Renal pelvis (tissue), 12 donors: ENCODE results near the gene IGFBP5. TPM values are rescaled to one million over a fixed set of nuclear protein-coding genes. Genes with fewer than 3 reads are reported as not detected.

ENCODE experiments used
- DNase-seq: peaks from one replicate; pipeline ENCODE4 v3.0.0-alpha.2; 2013
- long read RNA-seq, 16 experiments: transcript quantifications; one replicate each; lab custom pipeline, GENCODE V29; 2026
- polyA plus RNA-seq, 3 donors: library from polyadenylated mRNA; unstranded; fragments of 120-200 nt; gene quantifications; one replicate each; pipeline ENCODE4 v1.2.1, GENCODE V29; 2013; ENCODE audit not compliant: insufficient read length in 3 of 3

The IGFBP5 gene, protein sequence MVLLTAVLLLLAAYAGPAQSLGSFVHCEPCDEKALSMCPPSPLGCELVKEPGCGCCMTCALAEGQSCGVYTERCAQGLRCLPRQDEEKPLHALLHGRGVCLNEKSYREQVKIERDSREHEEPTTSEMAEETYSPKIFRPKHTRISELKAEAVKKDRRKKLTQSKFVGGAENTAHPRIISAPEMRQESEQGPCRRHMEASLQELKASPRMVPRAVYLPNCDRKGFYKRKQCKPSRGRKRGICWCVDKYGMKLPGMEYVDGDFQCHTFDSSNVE
- 100 to 1,000 TPM; 267 to 355 (median 272) TPM for polyA plus RNA-seq
- long read RNA-seq, donor 1, full-length matches to known transcripts, result 75 of 88 reads
- long read RNA-seq, donor 1, partial matches to known transcripts, result 13 of 88 reads
- long read RNA-seq, donor 1, other reads (novel, unspliced or antisense), result 0 of 88 reads
- long read RNA-seq, donor 2, full-length matches to known transcripts, result 115 of 121 reads
- long read RNA-seq, donor 2, partial matches to known transcripts, result 6 of 121 reads
- long read RNA-seq, donor 2, other reads (novel, unspliced or antisense), result 0 of 121 reads
- long read RNA-seq, donor 3, full-length matches to known transcripts, result 149 of 182 reads
- long read RNA-seq, donor 3, partial matches to known transcripts, result 33 of 182 reads
- long read RNA-seq, donor 3, other reads (novel, unspliced or antisense), result 0 of 182 reads
- long read RNA-seq, donor 4, full-length matches to known transcripts, result 69 of 85 reads
- long read RNA-seq, donor 4, partial matches to known transcripts, result 16 of 85 reads
- long read RNA-seq, donor 4, other reads (novel, unspliced or antisense), result 0 of 85 reads
- long read RNA-seq, donor 5, full-length matches to known transcripts, result 59 of 71 reads
- long read RNA-seq, donor 5, partial matches to known transcripts, result 12 of 71 reads
- long read RNA-seq, donor 5, other reads (novel, unspliced or antisense), result 0 of 71 reads
- long read RNA-seq, donor 6, full-length matches to known transcripts, result 79 of 89 reads
- long read RNA-seq, donor 6, partial matches to known transcripts, result 10 of 89 reads
- long read RNA-seq, donor 6, other reads (novel, unspliced or antisense), result 0 of 89 reads
- long read RNA-seq, donor 7, full-length matches to known transcripts, result 169 of 260 reads
- long read RNA-seq, donor 7, partial matches to known transcripts, result 83 of 260 reads
- long read RNA-seq, donor 7, other reads (novel, unspliced or antisense), result 8 of 260 reads
- long read RNA-seq, donor 8, full-length matches to known transcripts, result 269 of 362 reads
- long read RNA-seq, donor 8, partial matches to known transcripts, result 82 of 362 reads
- long read RNA-seq, donor 8, other reads (novel, unspliced or antisense), result 11 of 362 reads
- long read RNA-seq, donor 9, full-length matches to known transcripts, result 137 of 215 reads
- long read RNA-seq, donor 9, partial matches to known transcripts, result 78 of 215 reads
- long read RNA-seq, donor 9, other reads (novel, unspliced or antisense), result 0 of 215 reads
- long read RNA-seq, donor 10, full-length matches to known transcripts, result 112 of 190 reads
- long read RNA-seq, donor 10, partial matches to known transcripts, result 78 of 190 reads
- long read RNA-seq, donor 10, other reads (novel, unspliced or antisense), result 0 of 190 reads
- long read RNA-seq, donor 11, full-length matches to known transcripts, result 78 of 246 reads
- long read RNA-seq, donor 11, partial matches to known transcripts, result 168 of 246 reads
- long read RNA-seq, donor 11, other reads (novel, unspliced or antisense), result 0 of 246 reads
- long read RNA-seq, donor 12, full-length matches to known transcripts, result 138 of 189 reads
- long read RNA-seq, donor 12, partial matches to known transcripts, result 51 of 189 reads
- long read RNA-seq, donor 12, other reads (novel, unspliced or antisense), result 0 of 189 reads
- long read RNA-seq, donor 13, full-length matches to known transcripts, result 44 of 80 reads
- long read RNA-seq, donor 13, partial matches to known transcripts, result 36 of 80 reads
- long read RNA-seq, donor 13, other reads (novel, unspliced or antisense), result 0 of 80 reads
- long read RNA-seq, donor 14, result 0 reads
- long read RNA-seq, donor 15, full-length matches to known transcripts, result 140 of 162 reads
- long read RNA-seq, donor 15, partial matches to known transcripts, result 17 of 162 reads
- long read RNA-seq, donor 15, other reads (novel, unspliced or antisense), result 5 of 162 reads
- long read RNA-seq, donor 16, full-length matches to known transcripts, result 145 of 262 reads
- long read RNA-seq, donor 16, partial matches to known transcripts, result 110 of 262 reads
- long read RNA-seq, donor 16, other reads (novel, unspliced or antisense), result 7 of 262 reads

DNA sequence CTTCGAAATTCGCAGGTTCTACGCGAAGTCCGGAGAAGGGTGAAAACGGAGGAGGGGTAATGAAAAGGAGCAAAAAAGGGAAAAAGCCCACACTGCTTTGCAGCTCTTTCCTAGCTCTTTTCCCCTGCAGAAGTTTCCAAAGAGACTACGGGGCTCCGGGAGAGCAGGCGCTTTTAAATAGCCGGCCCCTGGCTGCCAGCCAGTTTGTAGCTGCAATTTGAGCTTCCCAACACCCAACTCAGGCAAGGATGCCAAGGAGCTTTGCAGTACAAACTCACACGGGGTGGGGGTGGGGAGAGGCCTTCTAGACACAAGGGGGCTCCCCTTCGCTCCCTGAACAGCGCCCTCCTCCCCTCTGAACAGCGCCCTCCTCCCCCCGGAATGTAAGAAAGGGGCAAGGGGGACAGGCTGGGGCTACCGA is at the start of gene IGFBP5:
IGFBP5 (minus strand) TSS at position 149 of the 421 bp plus-strand sequence. CDS start 774 bp downstream, outside the sequence.
- DNase-seq, result peak; percentile 94

DNA sequence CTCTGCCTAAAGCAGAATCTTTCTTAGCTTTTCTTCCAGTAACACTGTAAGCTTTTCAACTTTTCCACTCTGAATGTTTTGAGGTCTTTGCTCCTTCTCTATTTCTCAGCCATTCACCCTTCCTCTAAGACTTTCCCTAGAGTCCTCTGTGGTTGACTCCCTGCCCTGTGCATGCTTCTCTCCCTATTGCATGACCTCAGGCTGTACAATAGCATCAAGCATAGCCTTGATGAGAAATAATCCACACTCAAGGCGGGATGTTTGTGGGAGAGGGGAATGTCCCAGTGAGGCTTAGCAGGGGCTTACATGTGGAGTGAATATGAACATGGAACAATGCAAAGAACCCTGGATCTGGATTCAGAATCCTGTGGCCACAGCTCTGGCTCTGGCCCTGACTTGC is 48.4 kb upstream of the IGFBP5 start:
- DNase-seq, result no peak

DNA sequence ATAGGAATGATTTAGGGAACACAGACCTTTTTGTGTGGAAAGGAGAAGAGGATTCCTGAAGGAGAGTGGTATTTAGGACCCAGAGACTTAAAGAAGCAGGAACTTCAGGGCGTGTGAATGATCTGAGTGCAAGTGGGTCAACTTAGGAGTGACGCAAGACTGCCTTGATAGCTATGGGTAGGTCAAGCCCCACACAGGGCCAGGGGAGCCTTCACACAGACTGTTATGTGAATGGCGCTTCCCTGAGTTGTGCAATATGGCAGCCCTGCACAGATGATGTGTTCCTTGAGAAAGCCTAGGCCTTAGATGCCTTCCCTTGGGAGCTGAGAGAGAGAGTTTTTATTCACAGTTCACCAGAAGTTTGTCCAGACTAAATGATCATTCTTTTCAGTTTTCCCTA is 47.1 kb upstream of the IGFBP5 start:
- DNase-seq, result no peak

DNA sequence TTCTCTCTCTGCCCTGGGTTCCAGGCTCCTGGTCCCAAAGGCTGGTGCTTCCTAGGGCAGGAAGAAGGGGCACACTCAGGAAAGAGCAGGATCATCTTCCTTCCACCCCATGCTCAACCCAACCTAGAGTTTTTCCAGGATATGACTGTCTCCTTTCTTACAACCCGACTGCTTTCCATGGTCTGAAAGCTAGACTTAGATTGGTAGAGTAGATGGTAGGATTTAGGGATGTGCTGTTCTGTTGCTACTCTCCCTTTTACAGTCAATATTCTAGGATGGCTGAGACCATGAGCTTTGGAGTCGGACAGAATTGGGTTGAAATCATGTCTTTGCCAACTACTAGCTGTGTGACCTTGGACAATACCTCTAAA is 45.9 kb upstream of the IGFBP5 start:
- DNase-seq, result no peak

DNA sequence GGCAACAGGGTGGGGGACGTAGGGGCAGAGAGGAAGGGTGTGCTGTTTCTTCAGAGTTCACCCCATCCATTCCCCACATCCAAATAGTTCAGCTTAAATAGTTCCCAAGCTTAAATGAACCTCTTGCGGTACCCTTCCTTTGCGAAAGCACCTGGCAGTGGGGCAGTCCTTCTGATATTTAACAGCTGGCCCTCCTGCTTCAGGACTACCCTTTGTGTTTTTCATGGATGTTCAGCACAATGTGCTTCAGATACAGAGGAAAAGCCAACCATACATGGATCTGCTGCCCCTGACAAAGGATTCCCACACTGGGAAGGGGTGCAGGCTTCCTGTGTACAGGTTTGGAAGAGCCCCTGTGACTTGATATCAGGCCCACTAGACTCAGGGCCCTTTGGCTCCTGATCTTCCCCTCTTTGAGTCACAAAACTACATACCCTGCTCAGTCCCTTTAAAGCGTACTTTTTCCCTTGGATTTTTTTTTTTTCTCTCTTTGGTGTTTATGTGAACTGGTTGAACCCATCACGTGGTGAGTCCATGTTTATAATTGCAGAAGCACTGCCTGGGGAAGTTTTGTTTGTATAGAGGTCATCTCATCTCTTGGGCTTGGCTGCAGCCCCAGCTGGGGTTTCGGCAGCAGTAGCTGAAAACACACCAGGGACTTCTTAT is 45.3 kb upstream of the IGFBP5 start:
- DNase-seq, result peak; percentile 22

DNA sequence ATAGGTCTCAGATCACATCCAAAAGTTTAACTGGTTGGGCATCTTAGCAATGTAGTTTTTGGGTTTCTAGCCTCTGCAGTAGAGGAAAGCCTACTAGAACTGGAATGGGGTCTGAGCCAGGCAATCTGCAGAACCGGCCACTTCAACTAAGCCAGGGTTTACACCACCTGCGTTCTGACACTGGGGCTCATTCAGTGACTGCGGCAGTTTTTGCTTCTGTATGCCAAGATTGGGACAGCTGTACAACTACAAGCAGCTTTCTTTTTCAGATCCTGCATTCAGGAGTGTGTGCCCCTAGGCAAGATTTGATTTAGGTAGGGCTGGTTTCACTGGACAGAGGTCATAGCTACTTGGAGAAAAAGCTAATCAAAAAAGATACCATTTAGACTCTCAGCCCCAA is 43.7 kb upstream of the IGFBP5 start:
- no peak for DNase-seq

DNA sequence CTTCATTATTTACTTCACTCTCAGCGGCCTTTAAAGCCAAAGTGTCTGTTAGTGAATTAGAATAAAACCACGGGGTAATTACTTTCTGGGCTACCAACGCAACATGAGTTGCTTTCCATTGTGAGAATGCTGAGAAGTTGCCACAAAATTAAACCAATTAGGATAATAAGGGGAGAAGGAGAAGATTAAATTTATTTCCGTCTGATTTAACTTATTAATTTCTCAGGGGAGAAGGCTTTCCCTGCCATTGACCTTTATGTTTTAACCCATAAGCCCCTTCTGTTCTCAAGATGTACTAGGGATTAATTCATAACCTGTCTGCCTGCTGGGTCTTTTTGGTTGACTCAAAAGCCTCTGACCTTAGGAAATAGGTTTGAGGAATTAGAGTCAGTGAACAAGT is 42.3 kb upstream of the IGFBP5 start:
- no peak for DNase-seq

DNA sequence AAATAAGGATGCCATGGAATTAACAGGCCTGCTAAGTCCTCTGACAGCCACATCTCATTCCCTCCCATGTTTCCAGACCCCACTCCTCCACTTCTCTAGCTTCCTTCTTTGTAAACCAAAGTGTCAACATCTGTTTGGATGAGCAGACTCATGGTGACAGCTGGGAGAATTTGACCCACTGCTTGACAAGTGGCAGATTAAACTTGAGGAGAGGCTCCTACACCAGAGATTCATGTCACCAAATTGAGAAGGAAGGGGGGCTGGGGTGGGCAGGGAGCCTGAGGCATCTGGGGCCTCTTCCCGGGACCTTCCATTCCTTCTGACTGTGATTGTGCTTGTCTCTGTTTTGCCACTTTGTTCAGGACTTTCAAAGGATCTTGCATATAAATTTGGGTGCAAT is 41.0 kb upstream of the IGFBP5 start:
- DNase-seq, result no peak

DNA sequence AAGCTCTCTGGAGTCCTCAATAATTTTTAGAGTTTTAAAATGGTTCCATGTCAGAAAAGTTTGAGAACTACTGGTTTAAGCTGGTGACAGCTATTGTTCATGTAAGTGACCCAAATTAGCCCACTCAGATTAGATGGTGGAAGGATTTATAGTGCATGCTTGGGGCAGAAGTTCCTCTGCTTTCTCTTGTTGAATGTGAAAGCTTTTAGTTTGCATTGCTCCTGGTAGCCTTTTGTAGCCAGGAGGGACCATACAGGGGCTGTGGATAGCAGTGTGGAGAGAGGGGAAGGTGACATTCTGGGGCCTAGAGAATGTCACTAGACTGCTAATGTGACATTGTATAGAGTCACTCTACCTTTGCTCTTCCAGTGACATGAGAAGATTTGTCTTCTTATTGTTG is 40.3 kb upstream of the IGFBP5 start:
- DNase-seq, result no peak

DNA sequence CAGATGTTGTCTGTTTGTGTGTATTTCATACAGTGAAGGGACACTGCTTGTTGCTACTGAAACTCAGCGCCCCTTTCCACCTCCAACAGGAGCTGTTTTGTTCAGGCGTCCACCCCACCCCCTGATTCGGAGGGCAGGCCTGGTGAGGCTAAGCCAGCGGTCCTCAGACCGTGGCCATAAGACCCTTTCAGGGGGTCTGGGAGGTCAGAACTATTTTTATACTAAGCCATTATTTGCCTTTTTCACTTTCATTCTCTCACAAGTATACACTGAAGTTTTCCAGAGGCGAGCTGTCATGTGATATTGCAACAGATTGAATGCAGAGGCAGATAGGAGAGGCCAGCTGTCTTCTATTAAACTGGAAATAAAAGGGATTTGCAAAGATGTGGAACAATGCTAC is 39.7 kb upstream of the IGFBP5 start:
- peak; percentile 73 for DNase-seq

DNA sequence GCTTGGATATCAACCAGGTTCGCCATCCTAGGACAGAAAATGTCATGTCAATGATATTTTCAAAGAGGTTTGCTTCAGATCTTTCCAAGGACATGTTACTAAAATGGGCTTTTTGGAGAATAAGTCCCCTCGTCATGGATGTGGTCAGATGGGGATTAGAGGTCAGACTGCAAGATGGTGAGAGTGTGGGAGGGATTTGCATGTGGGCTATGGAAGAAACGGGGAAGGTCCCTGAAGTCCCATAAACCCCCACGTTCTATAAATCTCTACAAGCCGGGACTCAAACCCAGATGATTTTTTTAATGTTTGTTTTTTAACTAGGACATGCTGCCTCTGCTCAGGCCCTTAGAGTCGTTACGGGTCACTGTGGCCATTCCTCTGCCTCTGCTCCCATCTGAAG is 37.7 kb upstream of the IGFBP5 start:
- DNase-seq, result no peak

DNA sequence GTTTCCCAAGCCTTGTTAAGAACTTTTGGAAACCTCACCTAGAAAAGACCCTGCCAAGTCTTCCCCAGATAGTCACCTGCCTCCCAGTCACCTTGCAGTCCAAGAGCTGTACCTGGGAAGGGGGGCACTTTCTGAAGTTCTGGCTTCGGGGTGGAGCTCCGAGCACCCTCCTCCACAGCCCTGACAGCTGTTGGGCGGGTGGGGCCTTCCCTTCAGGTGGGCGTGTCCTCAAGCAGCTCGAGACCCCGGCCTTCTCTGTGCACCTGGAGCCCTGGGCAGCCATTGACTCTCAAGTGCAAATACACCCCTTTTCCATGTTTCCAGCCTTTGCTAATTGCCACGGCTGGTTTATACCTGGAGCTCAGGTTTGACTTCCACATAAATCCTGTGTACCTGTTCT is 37.0 kb upstream of the IGFBP5 start:
- DNase-seq, result no peak

DNA sequence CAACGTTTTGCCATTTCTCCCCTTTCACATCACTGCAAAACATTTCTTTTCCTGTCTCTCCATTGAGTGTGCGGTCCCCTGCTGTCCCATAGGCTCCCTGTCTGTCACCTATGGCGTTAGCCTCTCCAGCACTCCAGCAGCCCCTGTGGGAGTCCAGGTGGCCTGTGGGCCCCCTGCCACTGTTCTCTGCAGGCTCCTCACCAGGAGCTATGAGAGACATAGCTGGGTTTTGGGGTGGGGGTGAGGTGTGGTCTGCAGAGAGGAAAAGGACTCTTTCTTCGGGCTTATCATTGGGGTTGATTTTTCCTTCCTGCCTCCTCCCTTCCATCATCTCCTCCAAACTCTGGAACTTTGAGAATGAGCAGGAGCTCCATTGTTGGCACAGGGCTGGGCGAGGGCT is 36.1 kb upstream of the IGFBP5 start:
- no peak for DNase-seq

DNA sequence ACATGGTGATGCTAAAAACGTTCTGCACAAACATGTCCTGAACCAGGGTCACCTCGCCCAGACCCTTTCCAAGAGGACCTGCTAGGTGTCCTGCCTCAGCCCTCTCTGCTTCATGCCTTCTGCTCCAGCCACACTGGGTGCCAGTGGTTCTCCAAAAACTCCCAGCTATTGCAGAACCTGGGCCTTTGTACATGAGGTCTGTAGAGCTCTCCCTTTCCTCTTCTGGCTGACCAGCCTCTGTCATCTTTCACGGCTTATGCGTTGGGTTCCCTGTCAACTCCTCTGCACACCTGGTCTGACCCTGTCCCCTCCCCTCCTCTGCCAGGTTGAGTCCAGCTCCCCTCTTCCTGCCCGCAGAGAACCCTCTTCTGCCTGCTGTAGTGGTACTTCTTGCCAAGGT is 35.5 kb upstream of the IGFBP5 start:
- DNase-seq, result no peak

DNA sequence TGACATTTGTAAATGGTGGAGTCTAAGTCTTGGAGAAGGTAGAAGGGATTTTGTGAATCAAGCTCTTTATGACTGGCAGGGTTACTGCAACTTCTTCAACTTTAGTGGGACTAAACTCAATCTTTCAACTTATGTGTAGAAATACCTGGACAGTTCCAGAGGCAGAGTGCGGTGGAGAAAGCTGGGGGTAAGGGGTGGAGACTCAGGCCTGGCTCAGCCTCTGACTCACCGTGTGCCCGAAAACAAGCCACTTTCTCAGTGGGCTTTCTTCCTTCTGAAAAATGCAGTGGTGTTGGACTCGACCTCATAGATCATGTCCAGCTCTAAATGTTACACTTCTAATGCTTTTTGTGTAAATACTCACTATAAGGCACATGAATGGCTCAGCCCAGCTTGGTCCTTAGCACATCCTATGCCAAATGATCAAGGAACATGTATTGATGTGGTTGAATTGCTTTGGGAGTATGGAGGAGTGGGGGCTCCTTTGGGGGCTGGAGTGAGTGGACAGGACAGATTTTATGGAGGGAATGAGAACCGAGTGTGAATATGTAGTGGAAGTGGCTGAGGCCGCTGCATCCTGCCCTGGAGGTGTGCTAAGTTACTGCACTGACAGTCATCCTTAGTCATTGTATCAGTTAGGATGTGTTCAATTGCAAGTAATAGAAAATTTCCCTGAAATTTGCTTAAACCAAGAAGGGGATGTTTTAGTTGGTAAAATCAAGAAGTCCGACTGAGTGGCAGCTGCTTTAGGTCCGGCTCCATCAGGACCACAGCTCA is 32.2 kb upstream of the IGFBP5 start:
- no peak for DNase-seq

DNA sequence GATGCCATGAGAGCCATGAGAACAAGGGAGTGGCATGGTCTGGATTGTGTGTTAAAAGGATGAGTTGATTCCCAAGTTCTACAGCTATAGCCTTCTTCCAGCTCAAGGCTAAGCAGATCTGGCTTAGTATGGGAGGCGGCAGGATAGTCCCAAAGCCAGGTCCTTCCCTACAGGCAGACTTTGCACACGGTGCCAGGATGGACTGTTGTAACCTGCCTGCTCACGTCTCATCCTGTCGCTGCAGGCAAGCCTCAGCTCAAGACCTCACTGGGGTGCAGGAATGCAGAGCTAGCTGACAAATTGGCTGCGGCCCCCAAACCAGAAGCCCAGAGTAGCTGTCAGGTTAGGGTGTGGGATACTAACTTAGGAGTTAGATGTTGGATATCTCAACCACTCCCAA is 28.8 kb upstream of the IGFBP5 start:
- DNase-seq, result no peak

DNA sequence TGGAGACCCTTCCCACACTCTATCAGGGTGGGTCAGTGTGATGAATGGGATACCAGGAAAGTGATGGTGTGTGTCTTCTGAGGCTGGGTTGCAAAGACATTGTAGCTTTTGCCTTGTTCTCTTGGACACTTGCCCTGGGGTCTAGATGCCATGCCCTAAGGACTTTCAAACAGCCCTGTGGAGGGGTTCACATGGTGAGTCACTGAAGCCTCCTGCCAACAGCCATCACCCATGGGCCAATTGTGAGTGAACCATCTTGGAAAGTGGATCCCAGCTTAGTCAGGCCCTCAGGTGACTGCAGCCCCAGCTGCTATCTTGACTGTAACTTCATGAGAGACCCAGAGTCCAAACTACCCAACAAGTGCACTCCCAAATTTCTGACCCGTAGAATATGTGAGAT is 25.8 kb upstream of the IGFBP5 start:
- DNase-seq, result no peak

DNA sequence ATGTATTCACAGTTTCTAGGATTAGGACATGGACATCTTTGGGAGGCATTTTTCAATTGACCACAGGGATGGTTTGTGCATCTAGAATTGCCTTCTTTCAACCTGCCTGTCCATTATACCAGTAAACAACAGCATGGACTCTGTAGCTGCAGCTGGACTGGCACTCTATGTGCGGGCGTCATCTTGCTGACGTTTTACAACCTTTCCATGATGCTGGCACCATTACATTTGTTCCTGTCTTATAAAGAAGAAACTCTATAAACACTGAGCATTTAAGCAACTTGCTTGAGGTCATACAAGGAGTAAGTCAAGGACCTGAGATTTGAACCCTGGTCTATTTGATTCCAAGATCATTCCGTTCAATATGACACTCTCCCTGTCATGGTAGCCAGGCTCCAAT is 25.4 kb upstream of the IGFBP5 start:
- no peak for DNase-seq
